GM18873 (cell line): ENCODE measurements around the gene AFG1L.
"Not testable (repeated sequence)": the region's sequence is repeated elsewhere in the genome, so short reads cannot be mapped to it uniquely, and the experiment has no call there.

Experiments
- ATAC-seq: cut with Tn5 transposase; IDR thresholded peaks from one replicate; pipeline ENCODE4 v1.9.1; 2021; ENCODE audit warnings: mild to moderate bottlenecking, moderate library complexity, moderate number of reproducible peaks; ENCODE audit not compliant: unreplicated experiment, low FRiP score

AFG1L gene

GRCh38 chr6:108343894-108344293 lies 49.0 kb downstream of the AFG1L start:
- ATAC-seq: no peak

GRCh38 chr6:108348655-108349349 lies 53.9 kb downstream of the AFG1L start:
- peak; percentile 78 for ATAC-seq

- ATAC-seq: peak; percentile 56
These were observed 55.7 kb downstream of the AFG1L start for GRCh38 chr6:108350528-108350927.

GRCh38 chr6:108353853-108354252 lies 59.0 kb downstream of the AFG1L start:
- no peak for ATAC-seq

GRCh38 chr6:108355120-108355519 lies 60.3 kb downstream of the AFG1L start:
- ATAC-seq: no peak

- ATAC-seq: no peak
These were observed 61.0 kb downstream of the AFG1L start for GRCh38 chr6:108355890-108356289.

GRCh38 chr6:108359901-108360882 lies 65.3 kb downstream of the AFG1L start:
- ATAC-seq: no peak

- no peak for ATAC-seq
These were observed 66.1 kb downstream of the AFG1L start for GRCh38 chr6:108360919-108361311.

- no peak for ATAC-seq
These were observed 66.6 kb downstream of the AFG1L start for GRCh38 chr6:108361312-108361932.

GRCh38 chr6:108362455-108362854 lies 67.6 kb downstream of the AFG1L start:
- no peak for ATAC-seq

GRCh38 chr6:108363113-108363512 lies 68.3 kb downstream of the AFG1L start:
- ATAC-seq: no peak

- ATAC-seq: no peak
These were observed 69.0 kb downstream of the AFG1L start for GRCh38 chr6:108363889-108364313.

GRCh38 chr6:108364470-108364869 lies 69.6 kb downstream of the AFG1L start:
- no peak for ATAC-seq

- ATAC-seq: no peak
These were observed 70.6 kb downstream of the AFG1L start for GRCh38 chr6:108365478-108365877.

GRCh38 chr6:108366236-108366635 lies 71.4 kb downstream of the AFG1L start:
- no peak for ATAC-seq

GRCh38 chr6:108368431-108369030 lies 73.7 kb downstream of the AFG1L start:
- ATAC-seq: no peak

- ATAC-seq: no peak
These were observed 86.0 kb downstream of the AFG1L start for GRCh38 chr6:108380876-108381275.

- ATAC-seq: no peak
These were observed 89.1 kb downstream of the AFG1L start for GRCh38 chr6:108383981-108384380.

- not testable (repeated sequence) for ATAC-seq
These were observed 94.3 kb downstream of the AFG1L start for GRCh38 chr6:108389190-108389589.

GRCh38 chr6:108395297-108395696 lies 100.4 kb downstream of the AFG1L start:
- no peak for ATAC-seq

GRCh38 chr6:108403236-108403635 lies 108.4 kb downstream of the AFG1L start:
- ATAC-seq: no peak
